Measurements from ENCODE around the gene CFAP299.
A peak's percentile ranks its signal among the peaks of the same experiment; 100 is the strongest.

CFAP299 gene

GRCh38 chr4:80980239-80980638, 644.7 kb downstream of the CFAP299 start:
- DNase-seq (ENCODE audit: extremely low read depth, low read depth): no peak
- no peak for TF ChIP-seq CTCF (IDR thresholded peaks at IDR 0.05; ENCODE audit: low read depth, low read length, missing control alignments)
- H3K4me3 ChIP-seq (replicated peaks; ENCODE audit: low read depth, low read length): no peak overlapping the region

- no peak for TF ChIP-seq CTCF (IDR thresholded peaks at IDR 0.05; ENCODE audit: low read depth, low read length, missing control alignments)
- DNase-seq (ENCODE audit: extremely low read depth, low read depth): no peak
These were observed 650.5 kb downstream of the CFAP299 start for GRCh38 chr4:80986011-80986410.

GRCh38 chr4:80989921-80990544, 654.5 kb downstream of the CFAP299 start:
- H3K4me3 ChIP-seq (replicated peaks; ENCODE audit: low read depth, low read length): no peak overlapping the region
- peak; percentile 65 for TF ChIP-seq CTCF (IDR thresholded peaks at IDR 0.05; ENCODE audit: low read depth, low read length, missing control alignments)
- DNase-seq (ENCODE audit: extremely low read depth, low read depth): peak; percentile 37

More at GRCh38 chr4:80986011-80986410, 650.5 kb downstream of the CFAP299 start:
- no peak overlapping the region for H3K4me3 ChIP-seq (replicated peaks; ENCODE audit: low read depth, low read length)

GRCh38 chr4:80990851-80991250, 655.3 kb downstream of the CFAP299 start:
- no peak overlapping the region for H3K4me3 ChIP-seq (replicated peaks; ENCODE audit: low read depth, low read length)
- no peak for TF ChIP-seq CTCF (IDR thresholded peaks at IDR 0.05; ENCODE audit: low read depth, low read length, missing control alignments)
- DNase-seq (ENCODE audit: extremely low read depth, low read depth): no peak

GRCh38 chr4:80999943-81000342, 664.4 kb downstream of the CFAP299 start:
- no peak for DNase-seq (ENCODE audit: extremely low read depth, low read depth)
- H3K4me3 ChIP-seq (replicated peaks; ENCODE audit: low read depth, low read length): no peak overlapping the region
- no peak for TF ChIP-seq CTCF (IDR thresholded peaks at IDR 0.05; ENCODE audit: low read depth, low read length, missing control alignments)

GRCh38 chr4:81003597-81004111, 668.1 kb downstream of the CFAP299 start:
- no peak for TF ChIP-seq CTCF (IDR thresholded peaks at IDR 0.05; ENCODE audit: low read depth, low read length, missing control alignments)

GRCh38 chr4:81007417-81007816, 671.9 kb downstream of the CFAP299 start:
- no peak for DNase-seq (ENCODE audit: extremely low read depth, low read depth)
- no peak overlapping the region for H3K4me3 ChIP-seq (replicated peaks; ENCODE audit: low read depth, low read length)
- no peak for TF ChIP-seq CTCF (IDR thresholded peaks at IDR 0.05; ENCODE audit: low read depth, low read length, missing control alignments)

More at GRCh38 chr4:81003597-81004111, 668.1 kb downstream of the CFAP299 start:
- H3K4me3 ChIP-seq (replicated peaks; ENCODE audit: low read depth, low read length): no peak overlapping the region
- DNase-seq (ENCODE audit: extremely low read depth, low read depth): no peak

Data from HFF-Myc (cell line).